ENCODE data around the gene KTN1.

KTN1 gene

DNA sequence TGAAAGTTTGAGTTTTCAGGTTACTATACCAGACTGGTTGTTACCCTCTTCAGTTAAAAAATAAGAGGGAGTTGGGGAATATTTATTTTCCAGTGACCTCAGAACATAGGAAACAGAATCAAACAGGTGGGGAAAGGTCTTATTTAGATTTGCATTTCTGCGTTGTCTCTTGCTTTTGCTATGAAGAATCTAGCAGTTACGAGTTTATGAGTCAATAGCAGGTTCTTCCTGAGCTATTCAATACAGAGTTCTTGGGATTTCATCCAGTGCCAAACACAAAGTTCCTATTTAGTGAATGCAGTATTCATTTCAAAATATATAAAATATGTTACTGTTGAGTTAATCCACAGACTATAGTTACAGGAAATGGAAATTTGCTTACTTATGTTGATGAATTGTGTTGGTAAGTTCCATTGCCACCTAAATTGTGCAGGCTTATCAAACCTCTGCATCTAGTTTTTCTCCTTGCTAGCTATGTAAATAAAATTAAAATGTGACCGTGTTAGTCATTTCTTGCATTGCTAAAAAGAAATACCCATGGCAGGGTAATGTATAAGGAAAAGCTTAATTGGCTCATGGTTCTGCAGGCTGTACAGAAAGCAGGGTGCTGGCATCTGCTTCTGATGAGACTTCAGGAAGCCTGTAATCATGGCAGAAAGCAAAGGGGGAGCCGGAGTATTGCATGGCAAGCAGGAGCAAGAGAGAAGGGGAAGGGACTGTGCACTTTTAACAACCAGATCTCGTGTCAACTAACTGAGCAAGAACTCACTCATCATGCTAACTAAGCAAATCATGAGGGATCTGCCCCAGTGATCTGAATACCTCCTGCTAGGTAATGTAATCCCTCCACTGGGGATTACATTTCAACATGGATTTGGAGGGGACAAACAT, 110.2 kb downstream of the KTN1 start:
- no peaks in the 10 kb centered on the region for H3K27me3 Mint-ChIP-seq
- DNase-seq (ENCODE audit: low spot score in 2 of 2) (no peak), ATAC-seq (ENCODE audit: low read depth) (no peak)
- H3K4me3 Mint-ChIP-seq: no peak overlapping the region
- H3K9me3 Mint-ChIP-seq: no peaks in the 10 kb centered on the region
- H3K27ac Mint-ChIP-seq: no peak overlapping the region
- H3K4me1 Mint-ChIP-seq: peaks cover 10% of the 10 kb centered on the region
- peaks cover 21% of the 10 kb centered on the region for H3K36me3 Mint-ChIP-seq

DNA sequence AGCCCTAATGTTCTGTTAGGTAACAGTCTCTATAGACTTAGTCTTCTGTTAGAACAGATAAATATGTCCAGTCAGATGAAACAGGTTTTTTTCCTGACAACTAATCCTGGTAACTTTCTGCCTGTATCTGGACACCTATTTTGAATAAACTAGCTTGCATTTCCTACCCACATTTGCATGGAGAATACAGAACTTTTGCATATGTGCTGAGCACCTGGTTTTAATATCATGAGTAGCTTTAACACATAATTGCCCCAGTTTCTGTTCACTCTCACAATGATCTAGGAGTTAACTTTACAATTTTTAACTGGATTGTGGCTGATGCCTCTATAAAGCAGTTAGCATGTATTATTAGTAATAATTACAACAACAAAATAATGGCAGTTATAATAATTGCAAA, 111.7 kb downstream of the KTN1 start:
- no peaks in the 10 kb centered on the region for H3K27me3 Mint-ChIP-seq
- DNase-seq (ENCODE audit: low spot score in 2 of 2): no peak

DNA sequence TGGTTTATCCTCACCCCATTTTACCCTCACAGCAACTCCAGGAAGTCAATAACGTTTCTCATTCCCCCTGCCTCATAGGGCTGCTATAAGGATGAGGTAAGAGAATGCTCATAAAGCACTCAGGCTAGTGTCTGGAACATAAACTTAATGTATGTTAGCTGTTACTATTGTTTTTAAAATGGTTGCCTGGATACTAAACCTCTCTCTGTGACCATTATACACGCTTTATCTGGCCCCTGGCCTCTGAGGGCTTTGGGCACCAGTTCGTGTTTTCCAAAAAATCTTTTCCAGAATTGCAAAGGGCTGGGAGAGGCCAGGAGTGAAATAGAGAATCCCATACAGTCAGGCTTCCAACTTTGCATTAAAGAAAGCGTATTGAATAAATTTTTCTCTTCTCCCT, 113.9 kb downstream of the KTN1 start:
- no peak overlapping the region for H3K4me3 Mint-ChIP-seq
- no peak overlapping the region for H3K27ac Mint-ChIP-seq
- no peaks in the 10 kb centered on the region for H3K9me3 Mint-ChIP-seq
- peaks cover 2% of the 10 kb centered on the region for H3K36me3 Mint-ChIP-seq
- ATAC-seq (ENCODE audit: low read depth): no peak
- peaks cover 10% of the 10 kb centered on the region for H3K4me1 Mint-ChIP-seq
- DNase-seq (ENCODE audit: low spot score in 2 of 2): no peak
- no peaks in the 10 kb centered on the region for H3K27me3 Mint-ChIP-seq

More for the DNA sequence above, 111.7 kb downstream of the KTN1 start:
- no peak for ATAC-seq (ENCODE audit: low read depth)
- peaks cover 13% of the 10 kb centered on the region for H3K36me3 Mint-ChIP-seq
- peaks cover 10% of the 10 kb centered on the region for H3K4me1 Mint-ChIP-seq
- H3K27ac Mint-ChIP-seq: no peak overlapping the region
- no peaks in the 10 kb centered on the region for H3K9me3 Mint-ChIP-seq
- no peak overlapping the region for H3K4me3 Mint-ChIP-seq

DNA sequence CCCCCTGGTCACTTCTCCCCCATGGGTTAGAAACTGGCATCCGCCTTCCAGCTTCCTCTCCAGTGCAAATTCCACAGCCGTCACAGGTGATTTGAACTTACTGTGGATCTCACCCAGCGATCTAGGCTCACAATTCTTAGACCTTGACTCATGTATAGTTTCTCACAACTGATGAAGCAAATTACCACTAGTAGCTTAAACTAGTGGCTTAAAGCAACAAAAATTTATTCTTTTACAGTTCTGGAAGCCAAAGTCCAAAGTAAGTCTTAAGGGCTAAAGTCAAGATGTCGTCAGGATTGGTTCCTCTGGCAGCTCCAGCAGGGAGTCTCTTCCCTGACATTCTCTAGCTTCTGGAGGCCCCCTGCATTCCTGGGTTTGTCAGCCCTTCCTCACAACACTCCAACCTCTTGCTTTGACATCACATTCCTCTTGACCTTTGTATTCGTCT, 117.4 kb downstream of the KTN1 start:
- no peak overlapping the region for H3K4me3 Mint-ChIP-seq
- DNase-seq (ENCODE audit: low spot score in 2 of 2): no peak
- H3K27me3 Mint-ChIP-seq: no peaks in the 10 kb centered on the region

GRCh38 chr14:55698051-55698450, 118.0 kb downstream of the KTN1 start:
- no peaks in the 10 kb centered on the region for H3K27me3 Mint-ChIP-seq

More for the DNA sequence above, 117.4 kb downstream of the KTN1 start:
- H3K27ac Mint-ChIP-seq: no peak overlapping the region
- ATAC-seq (ENCODE audit: low read depth): no peak
- H3K36me3 Mint-ChIP-seq: peaks cover 7% of the 10 kb centered on the region
- H3K9me3 Mint-ChIP-seq: no peaks in the 10 kb centered on the region
- peaks cover 10% of the 10 kb centered on the region for H3K4me1 Mint-ChIP-seq

GRCh38 chr14:55699131-55700057, 119.4 kb downstream of the KTN1 start:
- H3K4me1 Mint-ChIP-seq: peaks cover 12% of the 10 kb centered on the region

More at GRCh38 chr14:55698051-55698450, 118.0 kb downstream of the KTN1 start:
- no peak overlapping the region for H3K4me3 Mint-ChIP-seq
- H3K4me1 Mint-ChIP-seq: peaks cover 12% of the 10 kb centered on the region
- no peak for ATAC-seq (ENCODE audit: low read depth)
- H3K36me3 Mint-ChIP-seq: peaks cover 7% of the 10 kb centered on the region
- H3K9me3 Mint-ChIP-seq: no peaks in the 10 kb centered on the region
- H3K27ac Mint-ChIP-seq: no peak overlapping the region
- DNase-seq (ENCODE audit: low spot score in 2 of 2): no peak

GRCh38 chr14:55701638-55702037, 121.6 kb downstream of the KTN1 start:
- no peaks in the 10 kb centered on the region for H3K9me3 Mint-ChIP-seq
- peaks cover 5% of the 10 kb centered on the region for H3K36me3 Mint-ChIP-seq
- no peak for ATAC-seq (ENCODE audit: low read depth)
- H3K4me1 Mint-ChIP-seq: peaks cover 12% of the 10 kb centered on the region
- no peak for DNase-seq (ENCODE audit: low spot score in 2 of 2)
- no peaks in the 10 kb centered on the region for H3K27me3 Mint-ChIP-seq
- no peak overlapping the region for H3K27ac Mint-ChIP-seq
- H3K4me3 Mint-ChIP-seq: no peak overlapping the region

More at GRCh38 chr14:55699131-55700057, 119.4 kb downstream of the KTN1 start:
- no peak overlapping the region for H3K4me3 Mint-ChIP-seq
- no peak overlapping the region for H3K27ac Mint-ChIP-seq
- no peaks in the 10 kb centered on the region for H3K27me3 Mint-ChIP-seq
- ATAC-seq (ENCODE audit: low read depth) (no peak), DNase-seq (ENCODE audit: low spot score in 2 of 2) (no peak)
- no peaks in the 10 kb centered on the region for H3K9me3 Mint-ChIP-seq
- H3K36me3 Mint-ChIP-seq: peaks cover 7% of the 10 kb centered on the region

DNA sequence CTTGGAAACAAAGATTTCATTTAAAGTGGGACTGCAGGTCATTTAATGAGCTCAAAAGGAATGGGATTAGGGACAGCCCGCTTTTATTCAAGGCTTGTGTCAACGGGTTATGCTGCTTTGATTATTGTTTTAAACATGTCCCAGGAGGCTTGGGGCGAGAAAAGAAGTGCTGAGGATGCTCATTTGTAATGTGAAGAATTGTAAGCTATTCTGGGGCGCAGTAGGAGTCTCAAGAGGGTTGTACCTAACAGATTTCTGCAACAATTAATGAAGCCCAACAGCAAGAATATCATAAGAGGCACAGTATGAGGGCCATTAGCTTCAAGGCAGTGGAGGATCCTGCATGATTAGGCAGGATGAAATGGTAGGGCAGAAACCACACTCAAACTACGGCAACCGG, 122.5 kb downstream of the KTN1 start:
- H3K27ac Mint-ChIP-seq: no peak overlapping the region
- H3K9me3 Mint-ChIP-seq: no peaks in the 10 kb centered on the region
- DNase-seq (ENCODE audit: low spot score in 2 of 2): no peak
- H3K27me3 Mint-ChIP-seq: no peaks in the 10 kb centered on the region
- ATAC-seq (ENCODE audit: low read depth): no peak
- H3K4me1 Mint-ChIP-seq: peaks cover 12% of the 10 kb centered on the region
- H3K4me3 Mint-ChIP-seq: no peak overlapping the region
- peaks cover 5% of the 10 kb centered on the region for H3K36me3 Mint-ChIP-seq

DNA sequence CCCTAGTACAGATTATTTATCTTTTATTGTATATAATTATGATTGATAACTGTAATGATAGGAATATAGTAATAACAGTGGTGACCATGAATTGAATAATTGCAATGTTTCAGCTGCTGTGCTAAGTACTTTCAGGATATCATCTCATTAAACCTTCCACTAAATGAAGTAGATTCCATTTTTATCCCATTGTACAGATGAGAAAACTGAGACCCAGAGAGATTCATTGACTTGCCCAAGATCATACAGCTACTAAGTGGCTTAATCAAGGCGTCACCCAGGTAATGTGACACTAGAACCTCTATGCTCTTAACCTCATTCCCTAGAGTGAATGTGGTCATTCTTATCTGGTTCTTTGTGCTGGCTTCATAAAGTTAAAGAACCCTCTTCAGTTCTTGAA, 124.6 kb downstream of the KTN1 start:
- ATAC-seq (ENCODE audit: low read depth): no peak

DNA sequence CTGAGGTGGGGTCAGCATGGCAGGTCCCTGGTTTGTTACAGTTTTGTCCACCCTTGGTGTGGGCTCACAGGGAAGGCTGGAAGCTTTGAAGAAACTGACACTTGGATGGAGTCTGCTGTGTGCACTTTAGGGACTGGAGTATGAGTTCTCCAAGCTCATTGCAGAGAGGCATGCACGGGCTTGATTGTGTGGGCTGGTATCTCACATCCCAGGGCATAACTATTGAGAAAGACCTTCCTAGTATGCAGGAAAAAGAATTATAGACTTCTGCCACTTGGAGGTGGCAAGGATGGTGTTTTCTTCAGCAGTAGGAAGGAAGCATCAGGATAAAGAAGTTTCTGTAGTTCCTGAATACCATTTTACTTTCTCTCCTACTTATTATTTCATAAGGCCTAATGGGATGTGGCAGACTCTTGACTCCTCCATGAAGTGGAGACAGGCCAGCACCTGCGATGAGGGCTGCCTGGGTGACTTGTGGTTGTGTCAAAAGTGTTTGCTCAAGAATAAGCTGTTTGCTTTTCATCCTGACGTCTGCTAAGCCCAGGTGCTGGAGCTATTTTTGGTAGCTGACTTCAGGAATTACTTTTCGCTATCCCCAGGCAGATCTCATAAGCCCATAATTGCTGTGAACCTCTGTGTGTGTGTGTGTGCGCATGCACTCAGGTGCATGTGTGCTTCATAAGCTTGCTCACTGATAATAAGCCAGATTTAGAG, 125.8 kb downstream of the KTN1 start:
- no peak for ATAC-seq (ENCODE audit: low read depth)
- no peaks in the 10 kb centered on the region for H3K27me3 Mint-ChIP-seq
- H3K9me3 Mint-ChIP-seq: no peaks in the 10 kb centered on the region
- no peak for DNase-seq (ENCODE audit: low spot score in 2 of 2)
- H3K27ac Mint-ChIP-seq: no peak overlapping the region
- peaks cover 2% of the 10 kb centered on the region for H3K36me3 Mint-ChIP-seq
- H3K4me1 Mint-ChIP-seq: peaks cover 12% of the 10 kb centered on the region
- H3K4me3 Mint-ChIP-seq: no peak overlapping the region

More for the DNA sequence above, 124.6 kb downstream of the KTN1 start:
- DNase-seq (ENCODE audit: low spot score in 2 of 2): no peak
- Mint-ChIP-seq H3K36me3 (peaks cover 5% of the 10 kb centered on the region), H3K27ac (no peak overlapping the region), H3K4me3 (no peak overlapping the region), H3K9me3 (no peaks in the 10 kb centered on the region), H3K27me3 (no peaks in the 10 kb centered on the region), H3K4me1 (peaks cover 12% of the 10 kb centered on the region)

DNA sequence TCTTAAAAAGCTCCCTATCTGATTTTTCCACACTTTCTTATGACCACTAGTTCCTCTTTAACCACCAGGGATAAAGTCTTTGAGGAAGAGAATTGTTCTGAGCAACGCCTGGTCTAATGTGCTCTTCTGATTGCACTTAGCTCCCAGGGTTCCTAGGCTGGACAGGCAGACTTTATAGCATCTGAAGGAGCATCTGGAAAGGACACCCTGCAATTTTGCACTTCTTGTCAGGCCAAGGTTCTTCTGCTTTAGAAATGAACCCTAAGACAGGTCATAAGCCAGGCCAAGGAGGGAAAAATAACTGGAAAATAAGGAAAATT, 126.3 kb downstream of the KTN1 start:
- Mint-ChIP-seq H3K9me3 (no peaks in the 10 kb centered on the region), H3K27ac (no peak overlapping the region), H3K36me3 (peaks cover under 1% of the 10 kb centered on the region), H3K4me3 (no peak overlapping the region), H3K27me3 (no peaks in the 10 kb centered on the region), H3K4me1 (peaks cover 12% of the 10 kb centered on the region)
- no peak for ATAC-seq (ENCODE audit: low read depth)
- no peak for DNase-seq (ENCODE audit: low spot score in 2 of 2)

- no peak for ATAC-seq (ENCODE audit: low read depth)
- H3K27ac Mint-ChIP-seq: no peak overlapping the region
- no peaks in the 10 kb centered on the region for H3K9me3 Mint-ChIP-seq
Observed at GRCh38 chr14:55706893-55707292, 126.9 kb downstream of the KTN1 start.

DNA sequence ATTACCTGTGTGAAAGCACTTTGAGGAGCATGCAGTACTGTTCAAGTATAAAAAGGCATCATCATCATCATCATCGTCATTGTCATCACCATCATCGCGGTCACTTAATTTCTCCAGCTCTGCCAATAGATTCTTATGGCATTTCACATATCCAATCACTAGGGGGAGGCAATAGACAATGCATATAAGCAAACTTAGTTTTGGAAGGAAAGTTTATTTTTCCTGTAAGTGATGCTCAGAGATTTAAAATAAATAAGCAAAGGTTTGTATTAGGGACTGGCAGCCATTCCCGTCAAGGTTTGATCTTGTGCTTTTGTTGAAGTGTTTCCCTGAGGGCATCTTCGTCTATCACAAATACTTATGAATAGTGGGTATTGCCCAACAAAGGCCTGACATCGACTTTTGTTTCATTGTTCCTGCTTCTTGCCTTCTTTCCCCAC, 127.4 kb downstream of the KTN1 start:
- no peaks in the 10 kb centered on the region for H3K27me3 Mint-ChIP-seq
- DNase-seq (ENCODE audit: low spot score in 2 of 2) (no peak), ATAC-seq (ENCODE audit: low read depth) (no peak)
- no peak overlapping the region for H3K4me3 Mint-ChIP-seq
- H3K27ac Mint-ChIP-seq: no peak overlapping the region
- H3K9me3 Mint-ChIP-seq: no peaks in the 10 kb centered on the region
- peaks cover 3% of the 10 kb centered on the region for H3K4me1 Mint-ChIP-seq
- H3K36me3 Mint-ChIP-seq: no peaks in the 10 kb centered on the region

More at GRCh38 chr14:55706893-55707292, 126.9 kb downstream of the KTN1 start:
- H3K4me3 Mint-ChIP-seq: no peak overlapping the region
- no peaks in the 10 kb centered on the region for H3K36me3 Mint-ChIP-seq
- no peak for DNase-seq (ENCODE audit: low spot score in 2 of 2)
- H3K27me3 Mint-ChIP-seq: no peaks in the 10 kb centered on the region
- H3K4me1 Mint-ChIP-seq: peaks cover 8% of the 10 kb centered on the region
